8988T (cell line): ENCODE measurements around the gene CEP72.
"Not testable (repeated sequence)": the region's sequence is repeated elsewhere in the genome, so short reads cannot be mapped to it uniquely, and the experiment has no call there.

Source experiments
- DNase-seq: peaks from one replicate; pipeline ENCODE4 v3.0.0; 2011

CEP72 gene

GRCh38 chr5:601771-602465 lies 10.2 kb upstream of the CEP72 start:
- DNase-seq, result no peak

- no peak for DNase-seq
Observed at GRCh38 chr5:602466-603035, 9.6 kb upstream of the CEP72 start.

- DNase-seq, result no peak
Observed at GRCh38 chr5:603081-603998, 8.8 kb upstream of the CEP72 start.

DNA sequence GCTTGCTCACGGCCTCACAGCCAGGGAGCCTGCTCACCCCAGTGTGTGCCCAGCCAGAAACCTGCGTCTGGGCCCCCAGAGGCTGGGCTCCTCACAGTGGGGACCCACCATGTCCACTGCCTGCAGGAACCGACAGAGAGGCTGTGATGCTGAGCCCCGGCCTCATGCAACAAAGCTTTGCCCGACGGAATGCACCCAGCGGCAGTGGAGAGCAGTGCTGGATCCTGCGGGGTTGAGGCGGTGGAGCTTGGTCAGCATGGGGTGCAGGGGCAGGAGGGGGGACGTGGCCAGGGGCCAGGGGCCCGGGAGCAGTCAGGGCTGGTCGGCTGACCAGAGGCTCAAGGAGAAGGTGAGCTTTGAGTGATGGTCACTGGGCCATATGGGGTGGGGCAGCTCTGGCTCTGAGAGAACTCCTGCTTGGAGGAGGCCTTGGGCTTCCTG lies 7.7 kb upstream of the CEP72 start:
- no peak for DNase-seq

- not testable (repeated sequence) for DNase-seq
Observed at GRCh38 chr5:605090-605489, 7.0 kb upstream of the CEP72 start.

DNA sequence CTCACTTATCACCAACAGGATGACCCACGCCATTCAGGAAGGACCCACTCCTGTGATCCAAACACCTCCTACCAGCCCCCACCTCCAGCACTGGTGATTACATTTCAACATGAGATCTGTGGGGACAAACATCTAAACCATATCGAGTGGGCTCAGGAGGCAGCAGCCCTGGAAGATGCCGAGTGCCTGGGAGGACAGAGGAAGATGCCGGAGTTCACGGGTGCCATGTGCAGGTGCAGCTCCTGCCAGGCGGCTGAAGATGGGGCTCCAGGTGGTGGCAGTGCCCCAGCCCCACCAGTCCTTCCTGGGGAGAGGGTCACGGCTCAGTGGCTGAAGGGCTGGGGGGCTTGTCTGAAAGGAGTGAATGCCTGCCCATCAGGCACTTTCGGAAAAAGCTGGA lies 6.1 kb upstream of the CEP72 start:
- DNase-seq, result no peak

- no peak for DNase-seq
Observed at GRCh38 chr5:606526-607399, 5.4 kb upstream of the CEP72 start.

GRCh38 chr5:607541-608428 lies 4.4 kb upstream of the CEP72 start:
- DNase-seq, result no peak

GRCh38 chr5:608429-609370 lies 3.4 kb upstream of the CEP72 start:
- no peak for DNase-seq

DNA sequence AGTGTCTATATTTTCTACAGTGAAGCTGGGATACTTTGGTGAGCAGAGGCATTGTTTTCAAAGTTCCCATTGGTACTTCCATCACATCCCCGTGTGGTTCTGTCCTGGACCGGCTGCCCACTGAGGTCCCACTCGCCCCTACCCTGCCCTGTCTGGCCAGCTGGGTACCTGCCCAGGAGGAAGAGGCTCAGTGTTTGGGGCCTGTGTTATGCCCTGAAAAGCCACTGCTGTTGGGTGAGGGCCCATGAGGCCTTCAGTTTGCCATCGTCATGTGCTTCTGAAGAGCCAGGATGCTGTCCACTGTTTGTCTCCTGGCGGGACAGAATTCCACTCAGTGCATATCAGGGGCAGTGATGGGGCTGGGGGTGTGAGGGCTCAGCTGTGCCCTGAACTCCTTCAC lies 2.6 kb upstream of the CEP72 start:
- no peak for DNase-seq

DNA sequence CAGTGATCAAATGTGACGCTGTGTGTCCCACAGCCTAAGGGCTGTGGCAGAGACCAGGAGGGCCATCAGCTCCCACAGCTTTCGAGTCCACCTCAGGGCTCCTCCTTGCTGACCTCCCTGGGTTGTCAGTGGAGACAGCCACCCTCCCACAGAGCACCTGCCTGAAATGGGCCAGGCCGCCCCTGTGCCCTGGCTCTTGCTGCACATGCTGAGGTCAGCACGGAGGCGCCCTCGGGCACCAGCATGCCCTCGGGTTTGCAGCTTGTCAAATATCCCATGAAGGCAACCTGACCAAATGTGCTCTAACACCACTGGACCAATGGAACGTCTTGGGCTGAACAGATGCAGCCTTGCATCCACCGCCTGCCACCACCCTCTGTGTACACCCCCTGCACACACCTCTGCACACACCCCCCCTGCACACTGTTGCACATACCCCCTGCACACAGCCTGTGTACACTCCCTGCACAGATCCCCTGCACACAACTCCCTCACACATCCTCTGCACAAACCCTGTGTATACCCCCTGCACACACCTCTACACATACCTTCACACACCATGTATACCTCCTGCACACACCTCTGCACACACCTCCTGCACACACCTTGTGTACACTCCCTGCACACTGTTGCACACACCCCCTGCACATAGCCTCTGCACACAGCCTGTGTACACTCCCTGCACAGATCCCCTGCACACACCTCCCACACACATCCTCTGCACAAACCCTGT lies 2.0 kb upstream of the CEP72 start:
- no peak for DNase-seq

DNA sequence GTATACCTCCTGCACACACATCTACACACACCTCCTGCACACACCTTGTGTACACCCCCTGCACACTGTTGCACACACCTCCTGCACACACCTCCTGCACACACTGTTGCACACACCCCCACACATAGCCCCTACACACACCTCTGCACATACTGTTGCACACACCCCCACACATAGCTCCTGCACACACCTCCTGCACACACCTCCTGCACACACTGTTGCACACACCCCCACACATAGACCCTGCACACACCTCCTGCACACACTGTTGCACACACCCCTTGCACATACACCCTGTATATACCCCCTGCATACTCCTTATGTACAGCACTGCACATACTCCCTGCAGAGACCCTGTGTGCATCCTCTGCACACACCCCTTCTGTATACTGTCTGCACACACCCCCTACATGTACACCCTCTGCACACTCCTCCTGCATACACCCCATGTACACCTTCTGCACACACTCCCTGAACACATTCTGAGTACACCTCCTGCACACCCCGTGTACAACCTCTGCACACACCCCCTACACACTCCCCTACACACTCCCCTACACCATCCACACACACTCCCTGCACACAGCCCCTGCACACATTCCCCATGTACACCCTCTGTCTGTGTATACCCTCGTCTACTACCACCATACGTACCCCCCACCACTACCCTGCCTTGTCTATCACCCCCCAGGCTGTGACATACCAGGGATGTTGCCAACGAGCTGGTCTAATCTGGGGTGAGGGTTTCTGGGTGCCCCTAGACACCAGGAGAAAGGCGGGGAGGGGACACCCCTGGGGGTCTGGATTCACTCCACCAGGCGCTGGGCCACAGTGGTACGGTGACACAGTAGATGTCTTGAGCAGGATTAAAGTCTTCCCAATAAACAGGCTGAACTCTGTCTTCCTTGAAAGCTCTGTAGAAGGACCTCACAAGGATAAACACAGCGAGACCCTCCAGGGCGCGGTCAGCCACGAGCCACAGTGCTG lies 1.1 kb upstream of the CEP72 start:
- DNase-seq, result no peak

DNA sequence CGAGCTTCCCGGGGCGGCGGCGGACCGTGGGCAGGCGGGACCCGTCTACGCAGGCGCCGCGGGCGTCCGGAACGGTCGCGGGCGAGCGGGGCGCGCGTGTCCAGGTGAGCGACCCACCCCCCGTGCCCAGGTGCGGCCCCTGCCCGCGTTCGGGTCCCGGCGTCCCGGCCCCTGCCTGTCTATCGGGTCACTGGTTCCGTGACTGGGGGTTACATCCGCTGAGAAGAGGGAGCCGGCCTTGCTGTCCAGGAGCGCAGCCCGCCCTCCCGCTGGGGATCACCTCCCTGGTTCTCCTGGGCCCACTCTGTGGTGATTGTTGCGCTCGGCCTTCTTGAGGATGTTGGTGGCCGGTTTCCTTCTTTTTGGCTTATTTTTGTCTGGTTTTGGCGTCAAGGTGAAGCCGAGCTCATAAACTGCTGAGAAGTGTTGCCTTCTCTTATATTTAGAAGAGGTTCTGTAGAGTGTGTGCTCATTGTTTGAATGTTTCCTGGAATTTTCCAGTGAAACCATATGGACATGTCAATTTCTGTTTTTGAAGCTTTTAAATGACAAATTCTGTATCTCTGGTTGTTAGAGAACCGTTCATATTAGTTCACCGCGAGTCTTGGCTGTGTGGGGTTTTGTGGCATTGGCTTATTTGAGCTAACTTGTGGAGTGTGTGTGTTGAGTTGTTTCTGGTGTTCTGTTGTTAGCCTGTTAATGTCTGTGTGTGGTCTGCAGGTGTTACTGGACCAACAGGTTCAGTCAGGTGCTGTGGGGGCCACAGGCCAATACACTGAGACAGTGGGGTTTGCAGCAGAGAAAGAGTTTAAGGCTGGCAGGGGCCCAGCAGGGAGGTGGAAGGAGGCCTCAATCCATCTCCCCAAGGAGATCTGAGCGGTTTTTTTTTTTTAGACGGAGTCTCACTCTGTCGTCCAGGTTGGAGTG lies 621 bp downstream of the CEP72 start:
- DNase-seq, result no peak

DNA sequence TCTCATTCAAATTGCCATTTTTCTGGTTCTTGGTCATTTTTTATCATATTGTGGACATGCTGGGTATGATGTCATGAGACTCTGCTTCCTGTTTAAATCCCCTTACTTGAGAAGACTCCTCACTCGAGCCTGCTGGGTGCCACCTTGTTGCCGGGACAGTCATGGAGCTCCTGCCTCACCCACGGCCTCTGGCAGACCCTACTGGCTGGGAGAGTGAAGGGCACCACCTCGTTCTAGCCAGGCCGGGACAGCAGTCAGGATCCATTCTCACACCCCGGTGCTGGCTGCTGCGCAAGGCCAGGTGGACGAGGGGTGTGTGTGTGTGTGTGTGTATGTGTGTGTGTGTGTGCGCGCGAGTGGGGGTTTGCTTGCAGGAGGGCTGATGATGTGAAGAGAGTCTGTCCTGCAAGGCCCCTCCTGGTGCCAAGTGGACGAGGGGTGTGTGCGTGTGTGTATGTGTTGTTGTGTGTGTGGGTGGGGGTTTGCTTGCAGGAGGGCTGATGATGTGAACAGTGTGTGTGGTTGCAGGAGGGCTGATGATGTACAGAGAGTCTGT lies 4.4 kb downstream of the CEP72 start:
- peak; percentile 73 for DNase-seq

DNA sequence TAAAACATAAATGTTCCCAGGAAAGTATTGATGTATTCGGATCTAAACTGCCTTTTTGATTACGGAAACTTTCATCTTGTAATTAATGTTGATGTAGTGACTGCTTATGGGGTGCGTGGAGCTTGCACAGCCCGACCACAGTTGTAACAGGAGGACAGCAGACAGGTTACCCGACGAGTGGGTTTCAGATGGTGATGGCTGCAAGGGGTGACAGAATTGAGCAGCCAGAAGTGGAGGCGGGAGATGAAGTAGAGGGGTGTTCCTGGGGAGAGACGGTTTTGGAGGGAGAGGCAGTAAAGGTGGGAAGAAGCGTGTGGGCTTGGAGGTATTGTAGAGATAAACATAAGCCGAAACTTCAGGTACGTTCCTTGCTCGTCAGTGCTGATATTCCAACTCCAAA lies 5.8 kb downstream of the CEP72 start:
- no peak for DNase-seq

DNA sequence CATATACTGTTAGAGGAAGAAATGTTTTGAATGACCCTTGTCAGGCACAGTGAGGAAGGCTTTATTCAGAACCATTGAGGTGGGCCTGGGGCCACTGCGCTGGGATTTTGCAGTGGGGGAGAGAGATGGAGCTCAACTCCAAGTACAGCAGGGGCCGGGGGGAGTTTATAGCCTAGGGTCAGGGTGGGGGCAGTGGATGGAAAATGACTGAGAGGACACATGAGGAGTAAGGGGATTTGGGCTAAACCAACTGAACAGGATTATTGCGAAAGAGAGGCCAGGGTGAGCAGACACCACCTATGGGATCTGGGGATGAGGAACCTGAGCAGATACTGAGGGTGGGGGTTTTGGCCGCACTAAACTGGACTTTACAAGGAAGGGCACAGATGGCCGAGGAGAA lies 6.3 kb downstream of the CEP72 start:
- DNase-seq, result no peak

GRCh38 chr5:619444-619843 lies 7.3 kb downstream of the CEP72 start:
- no peak for DNase-seq
